GM19468 (cell line): ENCODE data around the gene DDX27.

Experiments used
- ATAC-seq: cut with Tn5 transposase; IDR thresholded peaks from one replicate; pipeline ENCODE4 v1.9.1; 2021; ENCODE audit warnings: mild to moderate bottlenecking, moderate library complexity, moderate number of reproducible peaks; ENCODE audit not compliant: unreplicated experiment; ENCODE audit errors: extremely low read depth

DDX27 gene

DNA sequence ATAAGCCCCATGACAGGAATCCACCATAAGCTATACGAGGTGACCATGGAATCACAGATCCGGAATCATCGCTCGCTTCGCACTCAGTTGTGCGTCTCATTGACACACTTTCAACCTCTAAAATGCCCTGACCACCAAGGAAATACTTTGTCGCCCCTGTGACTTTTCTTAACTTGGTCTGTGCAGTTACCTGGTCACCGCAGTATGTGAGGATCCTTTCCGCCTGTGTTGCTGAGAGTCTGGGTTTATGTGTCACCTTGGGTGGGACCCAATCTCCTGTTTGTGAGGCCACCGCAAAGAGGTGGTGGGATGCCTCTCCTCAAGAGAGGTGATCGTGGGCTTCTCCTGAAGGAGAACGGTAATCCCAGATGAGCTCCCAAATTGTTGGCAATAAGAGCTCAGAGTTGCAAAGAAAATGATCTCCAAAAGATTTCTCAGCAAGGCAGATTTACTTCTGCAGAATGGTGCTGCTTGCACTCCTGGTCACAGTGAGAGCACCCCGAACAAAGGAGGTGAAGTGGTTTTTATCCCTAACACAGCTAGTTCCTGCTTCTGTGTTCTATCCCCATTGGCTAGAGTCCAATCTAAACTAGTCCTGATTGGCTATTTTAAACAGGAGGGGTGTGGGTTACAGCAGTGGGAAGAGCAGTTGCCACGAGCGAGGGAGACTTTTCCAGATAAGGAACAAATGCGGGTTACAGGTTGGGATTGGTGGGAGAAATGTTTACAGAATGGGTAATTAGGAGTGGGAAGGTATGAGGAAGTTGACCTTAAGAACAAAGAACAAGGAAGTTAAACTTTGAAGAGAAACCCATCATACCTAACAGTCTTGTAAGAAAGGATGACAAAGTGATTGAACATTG, 67.7 kb downstream of the DDX27 start:
- no peak for ATAC-seq

DNA sequence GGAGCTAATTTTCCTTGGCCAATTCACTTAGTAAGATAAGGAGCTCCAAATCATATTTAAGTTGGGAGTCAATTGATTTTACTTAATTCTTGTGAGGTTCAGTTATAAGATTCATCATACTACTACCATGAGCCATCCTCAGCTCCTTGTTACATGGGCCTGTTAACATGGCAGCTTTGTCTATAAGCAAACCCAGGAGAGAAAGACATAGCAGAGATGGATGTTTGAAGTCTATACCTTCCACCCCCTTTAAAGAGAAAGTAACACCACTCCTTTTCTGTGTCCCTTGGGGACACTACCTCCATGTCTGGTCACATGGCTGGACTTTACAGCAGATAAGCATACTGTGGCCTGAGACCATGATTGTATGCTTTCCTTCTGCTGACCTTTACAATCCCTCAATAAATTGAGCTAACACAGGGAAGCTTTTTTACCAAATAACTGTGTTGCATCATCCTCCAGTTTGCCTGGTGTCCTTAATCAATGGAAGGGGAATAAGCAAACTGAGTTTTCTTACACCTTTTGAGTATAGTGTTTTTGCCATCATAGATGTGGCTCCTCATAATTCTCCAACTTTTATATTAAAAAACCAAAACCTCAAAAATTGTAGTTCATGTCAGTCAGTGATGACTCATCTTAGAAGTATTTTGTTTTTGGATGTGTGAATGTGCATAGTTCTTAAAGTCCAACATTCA, 68.5 kb downstream of the DDX27 start:
- ATAC-seq, result no peak

DNA sequence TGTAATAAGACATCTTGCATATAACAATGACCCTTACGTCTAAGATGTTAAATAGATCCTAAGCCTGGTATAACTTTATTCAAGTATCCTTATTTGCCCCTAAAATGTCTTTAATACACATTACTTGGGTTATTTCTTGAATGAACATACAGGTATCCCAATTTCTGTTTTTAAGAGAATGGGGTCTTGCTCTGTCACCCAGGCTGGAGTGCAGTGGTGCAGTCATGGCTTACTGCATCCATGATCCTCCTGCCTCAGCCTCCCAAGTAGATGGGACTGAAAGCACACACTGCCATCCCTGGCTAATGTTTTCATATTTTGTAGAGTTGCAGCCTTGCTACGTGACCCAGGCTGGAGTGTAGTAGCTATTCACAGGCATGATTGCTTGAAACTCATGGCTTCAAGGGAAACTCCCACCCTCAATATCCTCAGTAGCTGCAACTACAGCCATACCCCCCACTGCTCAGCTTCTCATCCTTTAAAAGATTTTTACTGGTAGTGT, 69.1 kb downstream of the DDX27 start:
- no peak for ATAC-seq

DNA sequence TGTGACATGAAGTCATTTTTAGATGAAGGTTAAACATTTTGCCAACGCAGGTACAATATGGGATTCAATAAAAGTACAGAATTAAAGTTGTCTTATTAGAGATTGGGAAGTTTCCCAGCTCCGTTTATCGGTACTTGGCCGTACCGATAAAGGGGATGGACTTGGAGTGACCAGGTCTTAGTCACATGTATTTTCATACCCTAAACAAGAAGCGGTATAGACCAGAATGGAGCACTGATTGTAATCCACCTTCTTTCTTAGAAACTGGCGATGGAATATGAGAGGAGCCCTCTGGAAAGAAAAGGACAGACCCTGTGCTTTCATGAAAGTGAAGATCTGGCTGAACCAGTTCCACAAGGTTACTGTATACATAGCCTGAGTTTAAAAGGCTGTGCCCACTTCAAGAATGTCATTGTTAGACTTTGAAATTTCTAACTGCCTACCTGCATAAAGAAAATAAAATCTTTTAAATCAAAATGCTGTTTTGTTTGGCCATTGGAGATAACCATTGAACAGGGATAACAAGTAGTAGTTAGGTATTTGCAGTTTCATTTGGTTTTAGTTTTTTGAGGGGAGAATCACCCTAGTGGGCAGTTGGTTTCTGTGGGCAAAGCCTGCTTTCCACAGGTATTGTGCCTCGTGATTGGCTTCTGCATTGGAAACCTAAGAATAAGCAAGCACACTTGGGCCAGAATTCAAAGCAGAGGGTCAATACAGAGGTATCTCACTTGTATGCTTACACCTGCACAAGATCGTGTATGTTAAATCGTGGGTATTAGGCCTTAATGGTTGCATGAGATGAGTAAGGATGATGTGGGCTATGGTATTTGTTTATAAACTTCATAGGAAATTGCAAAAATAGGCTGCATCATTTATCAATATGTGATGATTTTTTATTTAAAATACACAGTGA, 69.8 kb downstream of the DDX27 start:
- no peak for ATAC-seq

GRCh38 chr20:49290608-49291191, 71.5 kb downstream of the DDX27 start:
- no peak for ATAC-seq

- no peak for ATAC-seq
Measured at GRCh38 chr20:49291200-49291599, 72.0 kb downstream of the DDX27 start.

- ATAC-seq, result no peak
Measured at GRCh38 chr20:49292010-49292409, 72.8 kb downstream of the DDX27 start.

DNA sequence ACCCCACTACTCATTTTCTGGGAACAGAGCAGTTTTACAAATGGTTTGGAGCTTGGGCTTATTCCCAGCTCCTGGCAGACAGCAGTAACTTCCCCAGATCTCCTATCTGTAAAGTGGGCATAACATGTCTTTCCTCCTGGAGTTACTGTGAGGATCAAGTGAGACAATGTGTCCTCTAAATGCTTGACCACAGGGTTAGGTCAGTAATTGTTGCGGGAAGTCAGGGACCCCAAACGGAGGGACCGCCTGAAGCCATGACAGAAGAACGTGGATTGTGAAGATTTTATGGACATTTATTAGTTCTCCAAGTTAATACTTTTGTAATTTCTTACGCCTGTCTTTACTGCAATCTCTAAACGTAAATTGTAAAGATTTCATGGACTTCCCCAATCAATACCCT, 73.9 kb downstream of the DDX27 start:
- no peak for ATAC-seq
